DND-41 (cell line): ENCODE data around the gene PCK1.

Experiments
- EZH2 ChIP-seq: IDR thresholded peaks from 3 replicates; pipeline ENCODE4 v1.6.1; 2012; ENCODE audit warnings: borderline replicate concordance, low read depth, mild to moderate bottlenecking, moderate library complexity, low read length, inconsistent platforms; ENCODE audit not compliant: severe bottlenecking
- TF ChIP-seq, protein P1 (sequence below): IDR thresholded peaks from 2 replicates; pipeline ENCODE4 v1.5.1; 2012; ENCODE audit warnings: borderline replicate concordance, low read length, moderate library complexity, mild to moderate bottlenecking; ENCODE audit not compliant: poor library complexity, severe bottlenecking; ENCODE audit errors: extremely low read depth

DNA sequence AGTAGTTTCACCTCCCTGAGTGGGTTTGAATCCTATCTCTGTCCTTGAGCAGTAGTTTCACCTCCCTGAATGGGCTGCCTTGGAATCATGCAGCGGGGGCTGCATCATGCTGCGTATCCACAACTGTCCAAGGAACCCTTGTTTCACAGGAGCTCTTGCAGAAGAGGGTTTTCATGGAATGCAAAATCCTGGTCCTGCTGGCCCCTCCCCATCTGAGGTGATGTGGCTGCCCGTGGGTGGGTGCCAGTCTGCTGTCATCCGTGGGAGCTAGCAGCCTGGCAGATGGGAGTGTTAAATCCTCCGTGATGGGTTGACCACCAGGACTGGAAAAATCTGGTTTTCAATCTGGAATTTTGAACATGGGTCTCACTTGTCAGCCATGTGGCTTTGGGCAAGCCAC lies 37.6 kb downstream of the PCK1 start:
- TF ChIP-seq, protein P1, sequence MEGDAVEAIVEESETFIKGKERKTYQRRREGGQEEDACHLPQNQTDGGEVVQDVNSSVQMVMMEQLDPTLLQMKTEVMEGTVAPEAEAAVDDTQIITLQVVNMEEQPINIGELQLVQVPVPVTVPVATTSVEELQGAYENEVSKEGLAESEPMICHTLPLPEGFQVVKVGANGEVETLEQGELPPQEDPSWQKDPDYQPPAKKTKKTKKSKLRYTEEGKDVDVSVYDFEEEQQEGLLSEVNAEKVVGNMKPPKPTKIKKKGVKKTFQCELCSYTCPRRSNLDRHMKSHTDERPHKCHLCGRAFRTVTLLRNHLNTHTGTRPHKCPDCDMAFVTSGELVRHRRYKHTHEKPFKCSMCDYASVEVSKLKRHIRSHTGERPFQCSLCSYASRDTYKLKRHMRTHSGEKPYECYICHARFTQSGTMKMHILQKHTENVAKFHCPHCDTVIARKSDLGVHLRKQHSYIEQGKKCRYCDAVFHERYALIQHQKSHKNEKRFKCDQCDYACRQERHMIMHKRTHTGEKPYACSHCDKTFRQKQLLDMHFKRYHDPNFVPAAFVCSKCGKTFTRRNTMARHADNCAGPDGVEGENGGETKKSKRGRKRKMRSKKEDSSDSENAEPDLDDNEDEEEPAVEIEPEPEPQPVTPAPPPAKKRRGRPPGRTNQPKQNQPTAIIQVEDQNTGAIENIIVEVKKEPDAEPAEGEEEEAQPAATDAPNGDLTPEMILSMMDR, result no peak
- no peak for TF ChIP-seq EZH2
